GM12878 (cell line): ENCODE data around the gene PDGFB. TPM values are rescaled to one million over a fixed set of nuclear protein-coding genes. Genes with fewer than 3 reads are reported as not detected.

ENCODE experiments used
- ATAC-seq: fragments of 200-7000 bp; cut with Tn5 transposase; 3 replicates; pipeline ENCODE4 v1.9.1; 2020; ENCODE audit warnings: mild to moderate bottlenecking, moderate library complexity
- BruUV-seq: library from RNA; stranded (reverse); fragments of 400-500 nt; replicated peaks from 2 replicates; lab custom pipeline; 2021; lab: Mats Ljungman, UMichigan
- CTCF ChIA-PET: fragments of 300-600 bp; sonication (Branson Sonifier 250); formaldehyde crosslinking; extraction: SDS; loops from one replicate; lab custom pipeline; 2021; ENCODE audit warnings: inconsistent platforms; lab: Yijun Ruan, JAX
- POLR2A ChIA-PET: fragments of 350-600 bp; formaldehyde crosslinking; extraction: SDS; loops from one replicate; lab custom pipeline; 2021; ENCODE audit warnings: inconsistent platforms; lab: Charles Lee
- RAD21 ChIA-PET: fragments of 300-600 bp; sonication (Branson Sonifier 250); formaldehyde crosslinking; loops from one replicate; lab custom pipeline; 2023; ENCODE audit warnings: antibody characterized with exemption; ENCODE audit not compliant: unreplicated experiment; lab: Charles Lee
- SMC1A ChIA-PET: fragments of 300-600 bp; sonication (Branson Sonifier 250); formaldehyde crosslinking; loops from one replicate; lab custom pipeline; 2023; ENCODE audit not compliant: unreplicated experiment, uncharacterized antibody; lab: Charles Lee
- DNase-seq: peaks from one replicate; pipeline ENCODE4 v3.0.0-alpha.2; 2011; ENCODE audit warnings: low read depth, low spot score
- FAIRE-seq: peaks from 3 replicates; lab custom pipeline; 2011; peaks lifted over from hg19 to GRCh38; lab: Jason Lieb, UNC
- H2AFZ ChIP-seq: 2 replicates; pipeline ENCODE4 v1.6.0; 2011; ENCODE audit warnings: low read depth, low read length, control low read depth; ENCODE audit not compliant: control insufficient read depth
- H3K27ac ChIP-seq: 2 replicates; pipeline ENCODE4 v1.5.1; 2011; ENCODE audit warnings: control low read depth; ENCODE audit not compliant: control insufficient read depth, insufficient read depth
- H3K27me3 ChIP-seq, 2 experiments: replicated peaks in 1 of 2; 2 replicates each; pipeline versions ENCODE4 v1.6.0 to v1.6.1; 2011; ENCODE audit warnings: low read length in 1 of 2; ENCODE audit not compliant: control insufficient read depth in 2 of 2, insufficient read depth in 2 of 2
- H3K36me3 ChIP-seq, 2 experiments: 2 replicates each; pipeline ENCODE4 v1.5.1; 2011; ENCODE audit warnings: low read length in 1 of 2; ENCODE audit not compliant: control insufficient read depth in 2 of 2, insufficient read depth in 2 of 2
- H3K4me1 ChIP-seq: 2 replicates; pipeline ENCODE4 v1.6.1; 2011; ENCODE audit warnings: mild to moderate bottlenecking, low read length, moderate library complexity, mixed read lengths; ENCODE audit not compliant: control insufficient read depth, insufficient read depth
- H3K4me2 ChIP-seq: 2 replicates; pipeline ENCODE4 v1.6.0; 2011; ENCODE audit warnings: control low read depth; ENCODE audit not compliant: control insufficient read depth, insufficient read depth
- H3K4me3 ChIP-seq: fragments of 200-600 bp; sonication (generic); 2 replicates; pipeline ENCODE4 v1.5.1; 2016
- H3K79me2 ChIP-seq: 2 replicates; pipeline ENCODE4 v1.6.0; 2011; ENCODE audit warnings: low read length; ENCODE audit not compliant: control insufficient read depth, insufficient read depth
- H3K9ac ChIP-seq: 2 replicates; pipeline ENCODE4 v1.8.0; 2011; ENCODE audit warnings: low read length, control low read depth, mixed read lengths; ENCODE audit not compliant: control insufficient read depth, insufficient read depth
- H3K9me3 ChIP-seq: replicated peaks from 3 replicates; pipeline ENCODE4 v1.5.1; 2011; ENCODE audit warnings: mild to moderate bottlenecking, low read length; ENCODE audit not compliant: control insufficient read depth, insufficient read depth
- H4K20me1 ChIP-seq: 2 replicates; pipeline ENCODE4 v1.6.0; 2011; ENCODE audit not compliant: control insufficient read depth, insufficient read depth
- CEBPB ChIP-seq, 2 experiments: fragments of 150-350 bp in 1 of 2; IDR thresholded peaks; 2 replicates each; pipeline ENCODE4 v1.6.1; 2012 to 2014; ENCODE audit warnings: low read depth in 2 of 2, low read length in 2 of 2, borderline replicate concordance in 1 of 2, inconsistent platforms in 1 of 2
- CHD4 ChIP-seq: fragments of 200-600 bp; sonication (generic); IDR thresholded peaks from 2 replicates; pipeline ENCODE4 v1.6.1; 2016; ENCODE audit warnings: mild to moderate bottlenecking
- EP300 ChIP-seq, 2 experiments: fragments of 150-350 bp in 1 of 2; IDR thresholded peaks; 2 replicates each; pipeline ENCODE4 v1.6.1; 2011 to 2012; ENCODE audit warnings: low read depth in 2 of 2, low read length in 2 of 2, borderline replicate concordance in 1 of 2, improper control_type of control experiment in 1 of 2, inconsistent platforms in 1 of 2; ENCODE audit not compliant: control insufficient read depth in 1 of 2
- FOS ChIP-seq: IDR thresholded peaks from 3 replicates; pipeline ENCODE4 v1.6.1; 2011; ENCODE audit warnings: borderline replicate concordance; ENCODE audit not compliant: insufficient read length; ENCODE audit errors: extremely low read depth
- HSF1 ChIP-seq: fragments of 150-350 bp; IDR thresholded peaks from 2 replicates; pipeline ENCODE4 v1.6.1; 2014; ENCODE audit warnings: mild to moderate bottlenecking, low read depth, low read length
- KLF5 ChIP-seq: fragments of 450-650 bp; IDR thresholded peaks from 2 replicates; pipeline ENCODE4 v1.6.1; 2014; ENCODE audit warnings: mild to moderate bottlenecking; ENCODE audit not compliant: partially characterized antibody
- NFXL1 ChIP-seq: fragments of 450-650 bp; IDR thresholded peaks from 2 replicates; pipeline ENCODE4 v1.6.1; 2017; ENCODE audit warnings: antibody characterized with exemption, mild to moderate bottlenecking, borderline replicate concordance
- POLR2AphosphoS2 ChIP-seq: IDR thresholded peaks from 2 replicates; pipeline ENCODE4 v1.6.1; 2011; ENCODE audit warnings: low read depth, mild to moderate bottlenecking, low read length, improper control_type of control experiment, moderate library complexity
- POLR2AphosphoS5 ChIP-seq: IDR thresholded peaks from 2 replicates; pipeline ENCODE4 v1.6.1; 2011; ENCODE audit warnings: mild to moderate bottlenecking, low read length, inconsistent platforms
- POU2F2 ChIP-seq: IDR thresholded peaks from 3 replicates; pipeline ENCODE4 v1.6.1; 2011; ENCODE audit warnings: low read depth, mild to moderate bottlenecking, low read length, borderline replicate concordance
- RCOR1 ChIP-seq: conservative IDR thresholded peaks from 2 replicates; pipeline ENCODE4 v1.6.1; 2012; ENCODE audit warnings: low read depth, low read length, improper control_type of control experiment
- SMAD1 ChIP-seq: fragments of 450-650 bp; IDR thresholded peaks from 2 replicates; pipeline ENCODE4 v1.6.1; 2018; ENCODE audit warnings: mild to moderate bottlenecking, low read depth; ENCODE audit not compliant: partially characterized antibody
- STAT3 ChIP-seq: IDR thresholded peaks from 2 replicates; pipeline ENCODE4 v1.6.1; 2011; ENCODE audit warnings: low read depth, low read length, improper control_type of control experiment
- SUPT20H ChIP-seq: IDR thresholded peaks from 2 replicates; pipeline ENCODE4 v1.6.1; 2011; ENCODE audit warnings: low read depth, mild to moderate bottlenecking, low read length, moderate library complexity, borderline replicate concordance; ENCODE audit not compliant: control insufficient read depth
- SUZ12 ChIP-seq: fragments of 200-600 bp; sonication (generic); IDR thresholded peaks from one replicate; pipeline ENCODE4 v1.6.1; 2018; ENCODE audit warnings: antibody characterized with exemption, mild to moderate bottlenecking; ENCODE audit not compliant: unreplicated experiment
- TCF12 ChIP-seq: IDR thresholded peaks from 2 replicates; pipeline ENCODE4 v1.6.1; 2011; ENCODE audit warnings: low read depth, mild to moderate bottlenecking, low read length
- TCF3 ChIP-seq: IDR thresholded peaks from 2 replicates; pipeline ENCODE4 v1.6.1; 2012; ENCODE audit warnings: low read depth, mild to moderate bottlenecking, low read length, borderline replicate concordance; ENCODE audit not compliant: insufficient read depth
- WGBS: methylation state at CpG from one replicate; pipeline ENCODE4 v1.1.6; 2016; ENCODE audit warnings: low lambda C conversion rate; ENCODE audit not compliant: insufficient replicate concordance, insufficient coverage; ENCODE audit errors: missing lambda C conversion rate; 5-methylcytosine and 5-hydroxymethylcytosine counted together
- in situ Hi-C: fragments of 300-500 bp; cut with MboI; formaldehyde crosslinking; loops from 9 replicates; pipeline ENCODE4 v1.14.3; 2018; ENCODE audit warnings: mixed read lengths
- intact Hi-C: fragments of 100-400 bp; cut with micrococcal nuclease; formaldehyde crosslinking; loops from one replicate; pipeline ENCODE4 v1.14.2; 2022; ENCODE audit not compliant: unreplicated experiment
- polyA plus RNA-seq, 11 experiments: library from polyadenylated mRNA; depleted of rRNA in 4 of 11; unstranded in 6 of 11; stranded (reverse) in 5 of 11; fragments of >200 nt; fragmentation: Nextera tagmentation in 4 of 11; fragmentation: Illumina TruSeq in 1 of 11; extraction: Ambion mirVana in 4 of 11; extraction: Trizol in 1 of 11; gene quantifications; 1 replicate in 1 of 11; 2 replicates in 10 of 11; pipeline versions ENCODE4 v1.2.1 to v1.2.3, GENCODE V29; 2011 to 2016; ENCODE audit warnings: inconsistent platforms in 2 of 11, missing spikeins in 2 of 11, low read depth in 1 of 11
- total RNA-seq, 4 experiments: library from RNA; depleted of rRNA in 3 of 4; stranded (reverse); fragments of >200 nt in 3 of 4; fragmentation: Illumina TruSeq in 1 of 4; extraction: Trizol in 1 of 4; gene quantifications; 2 replicates each; pipeline versions ENCODE4 v1.2.1 to v1.2.3, GENCODE V29; 2013 to 2021

PDGFB gene
- total and polyA plus RNA-seq, 10 of the 15 experiments (the other 5 are each of a cell fraction or from before 2014, with no cell fraction given): 0.13 to 1.1 (median 0.56) TPM; not detected in 1

- CTCF ChIA-PET: interaction anchor here (0.6 to 0.8 kb wide), 2 partner anchors 62 to 275 kb away, joined by 3 read pairs; no protein-coding TSS in a partner anchor
- RAD21 ChIA-PET: no interaction called here
Observed at GRCh38 chr22:39254122-39254521, 9.3 kb upstream of the PDGFB start.

More at GRCh38 chr22:39254122-39254521, 9.3 kb upstream of the PDGFB start:
- in situ Hi-C loops (no loop called here), intact Hi-C loops (no loop called here)
- no peak for TF ChIP-seq TCF3
- TF ChIP-seq CHD4: no peak
- no peak for TF ChIP-seq POU2F2
- no peak for TF ChIP-seq SUZ12
- no peak for TF ChIP-seq TCF12
- TF ChIP-seq RCOR1: no peak
- TF ChIP-seq EP300 (IDR thresholded peaks at IDR 0.05; ENCODE audit: borderline replicate concordance in 1 of 2, control insufficient read depth in 1 of 2, low read depth in 2 of 2, low read length in 2 of 2): no peak
- TF ChIP-seq KLF5: no peak
- no peak for TF ChIP-seq SUPT20H
- no peak for TF ChIP-seq CEBPB (IDR thresholded peaks at IDR 0.05; ENCODE audit: borderline replicate concordance in 1 of 2, low read depth in 2 of 2, low read length in 2 of 2)
- no peak for TF ChIP-seq HSF1
- TF ChIP-seq POLR2AphosphoS2: no peak
- TF ChIP-seq POLR2AphosphoS5: no peak
- no peak for TF ChIP-seq STAT3
- TF ChIP-seq FOS: no peak
- TF ChIP-seq NFXL1: no peak
- TF ChIP-seq SMAD1: no peak
- no peaks in the 10 kb centered on the region for H4K20me1 ChIP-seq
- ChIA-PET POLR2A (interaction anchor here (0.9 to 1.1 kb wide), 2 partner anchors 17 to 23 kb away, joined by 3 read pairs; no protein-coding TSS in a partner anchor), SMC1A (interaction anchor here (1.1 kb wide), 1 partner anchor 10 kb away, joined by 3 read pairs; no protein-coding TSS in a partner anchor)
- H3K4me2 ChIP-seq: peak overlapping the region; percentile 86
- H3K27me3 ChIP-seq: no peaks in the 10 kb centered on the region
- no peak overlapping the region for H3K4me3 ChIP-seq
- ATAC-seq (no peak), DNase-seq (no peak), FAIRE-seq (no peak)
- peaks cover 36% of the 10 kb centered on the region for H3K4me1 ChIP-seq
- H3K9ac ChIP-seq: no peak overlapping the region
- no peaks in the 10 kb centered on the region for H3K79me2 ChIP-seq
- H2AFZ ChIP-seq: no peak overlapping the region; the same call in 1 of the 2 replicates
- no TSS peak for BruUV-seq
- H3K36me3 ChIP-seq: no peaks in the 10 kb centered on the region
- 92% methylated on average over 14 of the region's 14 CpGs for WGBS
- peak overlapping the region; percentile 90 for H3K27ac ChIP-seq
- no peaks in the 10 kb centered on the region for H3K9me3 ChIP-seq
